DND-41 (cell line): ENCODE measurements around the gene KCNIP4.

Experiments used
- EZH2 ChIP-seq: IDR thresholded peaks from 3 replicates; pipeline ENCODE4 v1.6.1; 2012; ENCODE audit warnings: borderline replicate concordance, low read depth, mild to moderate bottlenecking, moderate library complexity, low read length, inconsistent platforms; ENCODE audit not compliant: severe bottlenecking
- TF ChIP-seq, protein P1 (sequence below): IDR thresholded peaks from 2 replicates; pipeline ENCODE4 v1.5.1; 2012; ENCODE audit warnings: borderline replicate concordance, low read length, moderate library complexity, mild to moderate bottlenecking; ENCODE audit not compliant: poor library complexity, severe bottlenecking; ENCODE audit errors: extremely low read depth

DNA sequence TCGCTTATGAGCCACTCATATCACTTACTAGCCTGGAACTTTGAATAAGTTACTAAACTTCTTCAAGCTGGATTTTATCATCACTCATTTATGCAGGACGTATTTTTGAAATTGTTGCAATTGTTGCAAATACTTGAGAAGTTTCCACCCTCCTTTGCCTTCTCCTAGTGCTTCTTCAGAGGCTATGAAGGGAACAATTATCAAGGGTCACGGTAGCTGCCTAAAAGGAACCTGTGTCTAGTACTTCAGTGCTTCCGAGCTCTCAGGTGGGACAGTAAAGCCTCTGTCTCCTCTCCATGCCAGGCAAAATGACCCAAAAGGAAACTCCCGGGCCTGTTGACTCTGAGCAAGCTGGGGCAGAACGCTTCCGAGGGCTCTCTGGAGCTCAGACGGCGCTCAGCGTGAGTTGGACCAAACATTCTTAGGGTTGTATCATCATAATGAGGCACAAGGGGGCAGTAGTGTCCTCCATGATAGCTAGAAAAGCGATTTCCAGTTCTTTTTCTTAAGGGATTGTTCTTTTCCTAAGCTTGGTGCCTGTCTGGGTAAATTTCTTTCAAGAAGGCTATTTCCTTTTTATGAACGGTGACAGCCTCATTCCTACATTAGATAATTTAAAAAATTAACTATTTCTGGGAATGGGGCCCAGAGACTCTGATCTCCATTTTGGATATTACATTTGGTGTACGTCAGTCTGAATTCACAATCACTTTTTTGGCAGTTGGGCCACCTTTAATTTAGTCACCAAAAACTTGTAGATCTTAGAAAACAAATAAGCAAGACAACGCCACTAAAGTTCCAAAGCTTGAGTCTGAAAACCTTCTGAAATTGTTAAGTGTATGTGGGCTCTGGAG, 1175.2 kb downstream of the KCNIP4 start:
- TF ChIP-seq, protein P1, sequence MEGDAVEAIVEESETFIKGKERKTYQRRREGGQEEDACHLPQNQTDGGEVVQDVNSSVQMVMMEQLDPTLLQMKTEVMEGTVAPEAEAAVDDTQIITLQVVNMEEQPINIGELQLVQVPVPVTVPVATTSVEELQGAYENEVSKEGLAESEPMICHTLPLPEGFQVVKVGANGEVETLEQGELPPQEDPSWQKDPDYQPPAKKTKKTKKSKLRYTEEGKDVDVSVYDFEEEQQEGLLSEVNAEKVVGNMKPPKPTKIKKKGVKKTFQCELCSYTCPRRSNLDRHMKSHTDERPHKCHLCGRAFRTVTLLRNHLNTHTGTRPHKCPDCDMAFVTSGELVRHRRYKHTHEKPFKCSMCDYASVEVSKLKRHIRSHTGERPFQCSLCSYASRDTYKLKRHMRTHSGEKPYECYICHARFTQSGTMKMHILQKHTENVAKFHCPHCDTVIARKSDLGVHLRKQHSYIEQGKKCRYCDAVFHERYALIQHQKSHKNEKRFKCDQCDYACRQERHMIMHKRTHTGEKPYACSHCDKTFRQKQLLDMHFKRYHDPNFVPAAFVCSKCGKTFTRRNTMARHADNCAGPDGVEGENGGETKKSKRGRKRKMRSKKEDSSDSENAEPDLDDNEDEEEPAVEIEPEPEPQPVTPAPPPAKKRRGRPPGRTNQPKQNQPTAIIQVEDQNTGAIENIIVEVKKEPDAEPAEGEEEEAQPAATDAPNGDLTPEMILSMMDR, result peak; percentile 75
- TF ChIP-seq EZH2, result no peak
